OCI-LY1 (cell line): Measurements from ENCODE around the gene GPRIN3.

Source experiments
- EZH2 ChIP-seq: fragments of 200-600 bp; sonication (generic), shearing (Covaris generic); IDR thresholded peaks from 2 replicates; pipeline ENCODE4 v1.8.0; 2017; ENCODE audit warnings: borderline replicate concordance, mixed run types, mild to moderate bottlenecking, antibody characterized with exemption, low read length, moderate library complexity, mixed read lengths
- TF ChIP-seq, protein P1 (sequence below): fragments of 200-600 bp; sonication (generic), shearing (Covaris generic); IDR thresholded peaks from 2 replicates; pipeline ENCODE4 v1.5.1; 2017; ENCODE audit warnings: mild to moderate bottlenecking, antibody characterized with exemption, low read length, moderate library complexity, mixed read lengths

DNA sequence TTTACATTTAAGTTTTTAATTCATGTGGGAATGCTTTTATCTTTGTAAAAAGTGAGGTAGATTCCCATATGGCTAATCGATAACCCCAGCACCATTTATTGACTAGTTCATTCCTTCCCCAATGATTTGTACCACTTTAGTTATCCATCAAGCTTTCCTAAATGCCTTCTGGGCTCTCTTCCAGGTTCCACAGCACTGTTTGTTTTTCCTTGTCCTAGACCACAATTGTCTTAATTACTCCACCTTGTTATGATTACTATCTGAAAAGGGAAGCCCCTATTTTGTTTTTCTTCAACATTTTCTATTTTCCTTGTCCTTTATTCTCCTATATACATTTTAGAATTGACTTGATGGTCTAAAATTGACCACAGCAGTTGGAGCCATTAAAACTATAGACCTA lies 48.5 kb upstream of the GPRIN3 start:
- TF ChIP-seq, protein P1, sequence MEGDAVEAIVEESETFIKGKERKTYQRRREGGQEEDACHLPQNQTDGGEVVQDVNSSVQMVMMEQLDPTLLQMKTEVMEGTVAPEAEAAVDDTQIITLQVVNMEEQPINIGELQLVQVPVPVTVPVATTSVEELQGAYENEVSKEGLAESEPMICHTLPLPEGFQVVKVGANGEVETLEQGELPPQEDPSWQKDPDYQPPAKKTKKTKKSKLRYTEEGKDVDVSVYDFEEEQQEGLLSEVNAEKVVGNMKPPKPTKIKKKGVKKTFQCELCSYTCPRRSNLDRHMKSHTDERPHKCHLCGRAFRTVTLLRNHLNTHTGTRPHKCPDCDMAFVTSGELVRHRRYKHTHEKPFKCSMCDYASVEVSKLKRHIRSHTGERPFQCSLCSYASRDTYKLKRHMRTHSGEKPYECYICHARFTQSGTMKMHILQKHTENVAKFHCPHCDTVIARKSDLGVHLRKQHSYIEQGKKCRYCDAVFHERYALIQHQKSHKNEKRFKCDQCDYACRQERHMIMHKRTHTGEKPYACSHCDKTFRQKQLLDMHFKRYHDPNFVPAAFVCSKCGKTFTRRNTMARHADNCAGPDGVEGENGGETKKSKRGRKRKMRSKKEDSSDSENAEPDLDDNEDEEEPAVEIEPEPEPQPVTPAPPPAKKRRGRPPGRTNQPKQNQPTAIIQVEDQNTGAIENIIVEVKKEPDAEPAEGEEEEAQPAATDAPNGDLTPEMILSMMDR: no peak
- TF ChIP-seq EZH2: no peak
